ENCODE results near the gene MRPL23.

DNA sequence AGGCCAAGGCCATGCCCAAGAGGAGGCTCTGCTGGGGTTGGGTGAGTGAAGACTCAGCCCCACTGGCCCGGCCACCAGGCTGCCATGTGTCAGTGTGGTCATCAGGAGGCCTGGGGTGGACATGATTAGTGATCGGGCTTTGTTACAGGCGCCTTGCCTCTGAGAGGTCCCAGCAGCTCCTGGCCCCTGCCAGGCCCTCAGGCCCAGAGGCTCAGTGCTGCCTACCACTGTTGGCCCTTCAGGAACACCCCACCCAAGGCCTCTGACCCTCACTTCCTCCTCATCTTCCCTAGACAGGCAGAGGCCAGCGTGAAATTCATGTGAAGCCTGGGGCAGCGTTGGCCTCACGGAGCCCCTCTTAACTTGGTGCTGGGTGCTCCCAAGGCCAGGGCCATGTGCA lies 2.2 kb downstream of the MRPL23 start:
- TF ChIP-seq, protein P1, sequence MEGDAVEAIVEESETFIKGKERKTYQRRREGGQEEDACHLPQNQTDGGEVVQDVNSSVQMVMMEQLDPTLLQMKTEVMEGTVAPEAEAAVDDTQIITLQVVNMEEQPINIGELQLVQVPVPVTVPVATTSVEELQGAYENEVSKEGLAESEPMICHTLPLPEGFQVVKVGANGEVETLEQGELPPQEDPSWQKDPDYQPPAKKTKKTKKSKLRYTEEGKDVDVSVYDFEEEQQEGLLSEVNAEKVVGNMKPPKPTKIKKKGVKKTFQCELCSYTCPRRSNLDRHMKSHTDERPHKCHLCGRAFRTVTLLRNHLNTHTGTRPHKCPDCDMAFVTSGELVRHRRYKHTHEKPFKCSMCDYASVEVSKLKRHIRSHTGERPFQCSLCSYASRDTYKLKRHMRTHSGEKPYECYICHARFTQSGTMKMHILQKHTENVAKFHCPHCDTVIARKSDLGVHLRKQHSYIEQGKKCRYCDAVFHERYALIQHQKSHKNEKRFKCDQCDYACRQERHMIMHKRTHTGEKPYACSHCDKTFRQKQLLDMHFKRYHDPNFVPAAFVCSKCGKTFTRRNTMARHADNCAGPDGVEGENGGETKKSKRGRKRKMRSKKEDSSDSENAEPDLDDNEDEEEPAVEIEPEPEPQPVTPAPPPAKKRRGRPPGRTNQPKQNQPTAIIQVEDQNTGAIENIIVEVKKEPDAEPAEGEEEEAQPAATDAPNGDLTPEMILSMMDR (IDR thresholded peaks at IDR 0.05): no peak
- TF ChIP-seq POLR2A (IDR thresholded peaks at IDR 0.05): no peak

Data from uterus (tissue), 2 donors.